Mucosa of gallbladder (tissue), 1 donor: Measurements from ENCODE around the gene TMED9. TPM values are rescaled to one million over a fixed set of nuclear protein-coding genes. Genes with fewer than 3 reads are reported as not detected.

Experiments used
- total RNA-seq: library from RNA; stranded (reverse); gene quantifications from one replicate; pipeline ENCODE4 v1.2.1, GENCODE V29; 2021
- donor health status: DM: no; HTN: no; CAD: no.

Gene TMED9
- total RNA-seq, 1 donor from 2014 or later, result 155 TPM

Other genes with a start within 250 kb of the TMED9 start
- gene LMAN2, start 240.5 kb upstream of the TMED9 start, total RNA-seq, result 184 TPM
- 46.3 TPM for gene RGS14, start 234.3 kb upstream of the TMED9 start, total RNA-seq
- 0.06 TPM for gene SLC34A1, start 207.8 kb upstream of the TMED9 start, total RNA-seq
- not detected for gene PFN3, start 191.5 kb upstream of the TMED9 start, total RNA-seq
- gene F12, start 182.6 kb upstream of the TMED9 start, total RNA-seq, result 15.3 TPM
- gene GRK6, start 165.5 kb upstream of the TMED9 start, total RNA-seq, result 39.5 TPM
- 7.8 TPM for gene PRR7, start 145.4 kb upstream of the TMED9 start, total RNA-seq
- 89.0 TPM for gene DBN1, start 118.6 kb upstream of the TMED9 start, total RNA-seq
- 227 TPM for gene PDLIM7, start 94.6 kb upstream of the TMED9 start, total RNA-seq
- 12.8 TPM for gene DOK3, start 82.4 kb upstream of the TMED9 start, total RNA-seq
- 84.8 TPM for gene DDX41, start 75.2 kb upstream of the TMED9 start, total RNA-seq
- 98.1 TPM for gene FAM193B, start 37.6 kb upstream of the TMED9 start, total RNA-seq
- gene B4GALT7, start 7.9 kb downstream of the TMED9 start, total RNA-seq, result 36.1 TPM
- gene FAM153A, start 190.7 kb downstream of the TMED9 start, total RNA-seq, result 11.3 TPM